Measurements from ENCODE around the gene RDH5. TPM values are rescaled to one million over a fixed set of nuclear protein-coding genes. Genes with fewer than 3 reads are reported as not detected.

RDH5 gene
- total and polyA plus RNA-seq, 2 of the 13 experiments (the other 11 are each of a cell fraction or from before 2014, with no cell fraction given) = 2.6 to 5.7 TPM

DNA sequence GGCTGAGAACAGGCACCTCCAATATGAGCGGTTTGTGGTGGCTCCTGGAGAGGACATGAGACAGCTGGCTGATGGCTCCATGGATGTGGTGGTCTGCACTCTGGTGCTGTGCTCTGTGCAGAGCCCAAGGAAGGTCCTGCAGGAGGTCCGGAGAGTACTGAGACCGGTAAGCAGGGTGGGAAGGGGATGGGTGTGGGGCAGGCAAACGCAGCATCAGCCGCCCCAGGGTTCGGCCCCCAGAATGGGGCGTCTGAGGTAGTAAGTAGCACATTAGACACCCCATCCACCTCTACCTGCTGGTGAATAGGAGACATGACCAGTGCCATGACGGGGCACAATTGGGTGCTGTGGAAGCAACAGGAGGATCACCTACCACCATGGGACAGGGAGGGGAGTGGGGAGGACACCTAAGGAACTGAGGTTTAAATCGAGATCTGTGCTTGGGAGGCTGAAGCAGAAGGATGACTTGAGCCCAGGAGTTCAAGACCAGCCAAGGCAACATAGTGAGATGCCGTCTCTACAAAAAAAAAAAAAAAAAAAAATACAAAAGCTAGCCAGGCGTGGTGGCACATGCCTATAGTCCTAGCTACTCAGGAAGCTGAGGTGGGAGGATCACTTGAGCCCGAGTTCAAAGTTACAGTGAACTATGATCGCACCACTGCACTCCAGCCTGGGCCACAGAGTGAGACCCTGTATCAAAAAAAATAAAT lies 38.0 kb upstream of the RDH5 start:
- ATAC-seq (peak; percentile 71), DNase-seq (ENCODE audit: low spot score) (peak; percentile 41), FAIRE-seq (no peak)
- H3K4me2 ChIP-seq (ENCODE audit: low read depth, low read length) = peak overlapping the region; percentile 95
- intact Hi-C loops (cut with micrococcal nuclease; ENCODE audit: unreplicated experiment) (no loop called here), in situ Hi-C loops (cut with HindIII; ENCODE audit: extremely low pct_ligation_motif_present, low pct_unique_long_range_greater_than_20kb) (no loop called here)
- peaks cover 7% of the 10 kb centered on the region for H3K79me2 ChIP-seq (ENCODE audit: insufficient read depth, low read length)
- H3K9me3 ChIP-seq (ENCODE audit: low read length) = no peaks in the 10 kb centered on the region
- 2% methylated on average over 13 of the region's 13 CpGs for WGBS (ENCODE audit: low lambda C conversion rate)
- peaks cover 22% of the 10 kb centered on the region for H3K4me1 ChIP-seq (ENCODE audit: insufficient read depth, low read length)
- POLR2A ChIA-PET = interaction anchor here (0.6 to 2.5 kb wide), 14 partner anchors 14 to 182 kb away, joined by 3 to 23 read pairs (median 6); partner anchors contain the start of genes BLOC1S1, CD63, DNAJC14 and ITGA7
- BruUV-seq (replicated peaks) = no TSS peak
- TF ChIP-seq ZNF205 (CRISPR knock-in tag; IDR thresholded peaks at IDR 0.05) (no peak), ZNF777 (CRISPR knock-in tag; IDR thresholded peaks at IDR 0.05) (0 out of 2 replicates have a peak, but pooled peaks have one; percentile 7), HNF4A (CRISPR knock-in tag; IDR thresholded peaks at IDR 0.05) (peak; percentile 40; the same call in 1 of the 2 replicates), NFE2L2 (IDR thresholded peaks at IDR 0.05; ENCODE audit: low read length) (peak; percentile 44; the same call in 1 of the 2 replicates), ZC3H13 (CRISPR knock-in tag; IDR thresholded peaks at IDR 0.05) (peak; percentile 71; the same call in 1 of the 2 replicates), ZNF264 (CRISPR knock-in tag; IDR thresholded peaks at IDR 0.05) (0 out of 2 replicates have a peak, but pooled peaks have one; percentile 1), ZBTB2 (CRISPR knock-in tag; IDR thresholded peaks at IDR 0.05; ENCODE audit: low read depth) (no peak), NFE2 (CRISPR knock-in tag; IDR thresholded peaks at IDR 0.05) (peak; percentile 67; the same call in 1 of the 2 replicates), E2F5 (CRISPR knock-in tag; conservative IDR thresholded peaks at IDR 0.05) (no peak; the same call in 1 of the 2 replicates), ZNF879 (CRISPR knock-in tag; IDR thresholded peaks at IDR 0.05) (0 out of 2 replicates have a peak, but pooled peaks have one; percentile 16), ZFP41 (CRISPR knock-in tag; IDR thresholded peaks at IDR 0.05; ENCODE audit: borderline replicate concordance) (no peak), KDM5B (CRISPR knock-in tag; IDR thresholded peaks at IDR 0.05; ENCODE audit: borderline replicate concordance) (0 out of 2 replicates have a peak, but pooled peaks have one; percentile 3), YEATS4 (CRISPR knock-in tag; IDR thresholded peaks at IDR 0.05; ENCODE audit: borderline replicate concordance) (peak; percentile 59; the same call in 1 of the 2 replicates), ZNF121 (CRISPR knock-in tag; IDR thresholded peaks at IDR 0.05) (peak; percentile 75; the same call in 1 of the 2 replicates), ZNF160 (CRISPR knock-in tag; IDR thresholded peaks at IDR 0.05) (0 out of 2 replicates have a peak, but pooled peaks have one; percentile 4), EEA1 (CRISPR knock-in tag; IDR thresholded peaks at IDR 0.05; ENCODE audit: borderline replicate concordance) (0 out of 2 replicates have a peak, but pooled peaks have one; percentile 11)
- peak overlapping the region; percentile 70 to 90 (median 88) for H3K4me3 ChIP-seq (replicated peaks in 1 of 3; ENCODE audit: insufficient read depth in 1 of 3, low read depth in 2 of 3, low read length in 3 of 3)
- no peaks in the 10 kb centered on the region; a peak in 1 of 5 replicates for H3K27me3 ChIP-seq (ENCODE audit: control insufficient read depth in 1 of 2, insufficient read depth in 2 of 2, low read length in 2 of 2)
- CTCF ChIA-PET (ENCODE audit: low intra/inter-chr PET ratio, low total read pairs) = interaction anchor here (0.7 to 2.2 kb wide), 5 partner anchors 22 to 57 kb away, joined by 3 to 13 read pairs (median 3); partner anchors contain the start of gene RDH5
- H3K9ac ChIP-seq (ENCODE audit: insufficient read depth, low read depth, low read length) = peak overlapping the region; percentile 64
- H4K20me1 ChIP-seq (ENCODE audit: insufficient read depth, low read length) = no peaks in the 10 kb centered on the region
- peak overlapping the region; percentile 92 for H2AFZ ChIP-seq (ENCODE audit: low read length)
- peaks cover 0 to 3% of the 10 kb centered on the region in 2 experiments; a peak in 1 of 5 replicates for H3K36me3 ChIP-seq (replicated peaks in 1 of 2; ENCODE audit: control insufficient read depth in 1 of 2, insufficient read depth in 2 of 2, low read length in 2 of 2)
- H3K27ac ChIP-seq (ENCODE audit: extremely low read length, insufficient read depth, low read length) = peak overlapping the region; percentile 72
